Fibroblast of skin of right quadriceps (primary cell): ENCODE results near the gene KRT16.
"Not testable (repeated sequence)": the region's sequence is repeated elsewhere in the genome, so short reads cannot be mapped to it uniquely, and the experiment has no call there.

Source experiments
- DNase-seq: peaks from one replicate; pipeline ENCODE4 v3.0.0-alpha.2; 2013

Gene KRT16

DNA sequence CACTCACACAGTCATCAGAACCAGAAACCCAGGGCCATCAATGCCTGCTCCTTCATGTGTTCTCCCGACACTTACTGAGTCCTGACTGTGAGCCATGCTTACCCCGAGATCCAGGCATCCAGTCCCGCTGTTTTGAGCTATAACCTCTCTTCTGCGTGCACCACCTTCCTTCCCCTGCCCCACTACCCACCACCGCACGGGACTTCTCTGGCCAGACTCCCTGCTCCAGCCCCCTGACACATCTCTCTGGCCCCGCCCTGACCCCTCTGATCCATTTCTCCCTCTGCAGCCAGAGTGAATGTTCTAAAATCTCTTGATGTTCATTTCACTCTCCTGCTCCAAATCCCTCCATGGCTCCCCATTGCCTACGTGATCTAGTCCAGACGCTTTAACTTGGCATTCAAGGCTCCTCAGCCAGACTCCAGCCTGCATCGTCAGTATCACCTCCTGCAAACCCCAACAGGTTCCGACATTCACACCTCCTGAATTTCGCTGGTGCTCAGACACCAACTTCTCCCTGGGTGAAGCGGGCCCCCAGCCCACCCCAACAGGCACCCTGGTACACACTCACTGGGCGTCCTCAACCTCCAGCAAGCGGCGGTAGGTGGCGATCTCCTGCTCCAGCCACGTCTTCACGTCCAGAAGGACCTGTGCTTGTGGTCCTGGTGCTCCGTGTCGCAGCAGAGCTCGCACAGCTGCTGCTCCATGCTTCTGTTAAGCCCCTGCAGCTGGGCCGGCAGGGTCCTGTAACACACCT lies 14.9 kb upstream of the KRT16 start:
- no peak for DNase-seq

DNA sequence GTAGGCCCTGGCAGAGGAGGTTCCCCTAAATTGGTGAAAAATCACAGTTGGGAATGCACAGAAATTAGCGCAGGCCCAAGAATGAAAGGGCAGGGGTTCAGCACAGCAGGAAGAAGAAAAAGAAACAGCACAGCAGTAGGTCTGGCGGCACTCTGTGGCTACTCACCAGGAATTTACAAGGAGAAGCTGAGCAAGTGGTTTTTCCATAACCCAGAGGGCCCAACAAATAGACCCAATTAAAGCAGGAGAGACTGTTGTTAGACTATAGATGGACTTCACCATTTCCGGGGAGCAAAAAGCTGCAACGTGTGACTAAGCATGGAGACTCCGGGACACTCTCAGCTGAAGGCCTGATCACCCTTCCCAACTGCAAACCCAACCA lies 14.3 kb upstream of the KRT16 start:
- not testable (repeated sequence) for DNase-seq

DNA sequence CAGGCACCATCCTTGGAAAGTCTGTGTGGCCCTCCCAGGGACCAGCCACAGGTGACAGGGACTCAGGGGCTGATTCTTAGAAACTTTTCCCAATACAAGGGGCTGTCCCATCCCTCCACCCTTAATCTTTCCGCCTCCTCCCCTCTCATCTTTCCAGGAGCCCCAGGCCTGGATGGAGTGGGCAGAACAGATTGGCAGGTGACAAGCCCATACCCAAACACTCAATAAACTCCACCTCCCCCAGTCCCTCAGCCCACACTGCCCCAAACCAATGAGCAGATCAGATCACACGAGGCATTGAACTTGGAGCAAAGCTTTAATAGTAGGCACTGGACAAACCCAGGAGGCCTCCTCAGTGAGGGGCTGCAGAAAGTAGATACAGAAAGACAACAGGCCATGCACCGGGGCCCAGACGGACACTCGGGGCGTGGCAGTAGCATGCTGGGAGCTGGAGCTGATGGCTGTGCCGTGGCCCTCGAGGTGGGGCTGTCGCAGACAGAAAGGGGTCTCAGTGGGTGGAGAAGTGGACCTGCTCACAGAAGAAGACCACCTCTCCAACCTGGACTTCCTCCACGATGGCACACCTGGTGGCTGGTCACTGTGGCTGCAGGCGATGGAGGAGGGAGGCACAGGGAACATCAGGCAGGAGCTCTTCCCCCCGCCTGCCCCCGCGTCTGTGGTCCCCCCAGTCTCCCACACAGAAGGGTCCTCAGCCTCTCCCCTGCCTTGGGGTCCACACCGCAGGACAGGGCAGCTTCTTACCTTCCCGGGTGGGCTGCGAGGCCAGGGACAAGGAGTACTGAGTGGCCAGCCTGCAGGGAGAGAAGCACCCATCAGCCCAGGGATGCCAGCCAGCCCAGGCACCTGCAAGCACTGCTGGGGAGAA lies 13.7 kb upstream of the KRT16 start:
- DNase-seq, result not testable (repeated sequence)

DNA sequence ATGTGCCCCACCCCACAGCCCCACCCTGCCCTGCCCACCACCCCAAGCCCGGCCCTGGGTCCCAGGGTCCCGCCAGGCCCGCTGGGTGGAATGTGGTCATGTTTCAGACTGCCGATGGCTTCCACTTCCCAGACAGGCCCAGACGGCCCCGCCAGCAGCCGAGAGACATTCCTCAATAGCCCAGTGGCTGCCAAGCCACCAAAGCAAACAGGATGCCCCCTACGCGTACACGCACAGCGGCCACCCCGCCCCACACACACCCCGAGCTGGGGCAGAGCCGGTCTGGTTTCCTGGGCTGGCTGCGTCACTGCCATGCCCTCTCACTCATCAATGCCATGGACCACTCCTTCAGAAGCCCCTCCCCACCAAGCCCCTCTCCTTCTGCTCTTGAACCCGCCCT lies 13.0 kb upstream of the KRT16 start:
- DNase-seq, result no peak

DNA sequence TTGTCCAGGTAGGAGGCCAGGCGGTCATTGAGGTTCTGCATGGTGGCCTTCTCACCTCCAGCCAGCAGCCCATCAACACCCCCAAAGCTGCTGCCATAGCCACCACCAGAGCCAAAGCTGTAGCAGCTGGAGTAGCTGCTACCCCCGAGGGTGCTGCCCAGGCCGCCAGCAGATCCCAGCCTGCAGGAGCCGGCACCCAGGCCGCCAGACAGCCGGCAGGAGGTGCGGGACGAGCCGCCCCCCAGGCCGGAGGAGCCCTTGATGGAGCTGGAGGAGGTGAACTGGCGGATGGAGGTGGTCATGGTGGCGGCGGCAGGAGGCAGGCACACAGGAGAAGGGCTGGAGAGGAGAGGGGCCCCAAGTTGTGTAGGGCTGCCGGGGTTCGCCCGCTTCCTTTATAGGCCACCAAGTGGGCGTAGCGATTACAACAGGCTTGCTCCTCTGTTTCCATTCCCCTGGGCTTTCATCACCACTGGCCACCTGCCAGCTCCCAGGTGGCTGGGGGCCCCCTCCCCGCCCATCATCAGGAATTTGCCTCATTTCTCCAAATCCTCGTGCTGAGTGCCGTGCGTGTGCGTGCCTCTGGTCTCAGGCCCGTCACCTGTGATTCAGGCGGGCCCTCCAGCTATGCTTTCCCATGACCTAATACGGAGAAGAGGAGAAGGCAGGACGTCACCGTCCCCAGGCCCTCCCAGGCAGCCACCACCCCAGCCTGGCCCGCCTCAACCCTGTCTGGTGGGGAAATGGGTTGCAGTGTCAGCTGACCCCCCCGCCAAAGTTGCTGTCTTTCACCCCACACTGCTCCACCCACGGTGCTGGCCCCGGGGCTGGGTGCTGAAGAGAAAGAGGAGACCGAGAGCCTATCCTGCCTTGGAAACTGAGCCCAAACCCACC lies 11.9 kb upstream of the KRT16 start, which contains the start of gene KRT17:
Gene KRT17 (minus strand): TSS at position 368 of the 894 bp plus-strand sequence. CDS start 66 bp downstream, at position 302.
- DNase-seq, result no peak

DNA sequence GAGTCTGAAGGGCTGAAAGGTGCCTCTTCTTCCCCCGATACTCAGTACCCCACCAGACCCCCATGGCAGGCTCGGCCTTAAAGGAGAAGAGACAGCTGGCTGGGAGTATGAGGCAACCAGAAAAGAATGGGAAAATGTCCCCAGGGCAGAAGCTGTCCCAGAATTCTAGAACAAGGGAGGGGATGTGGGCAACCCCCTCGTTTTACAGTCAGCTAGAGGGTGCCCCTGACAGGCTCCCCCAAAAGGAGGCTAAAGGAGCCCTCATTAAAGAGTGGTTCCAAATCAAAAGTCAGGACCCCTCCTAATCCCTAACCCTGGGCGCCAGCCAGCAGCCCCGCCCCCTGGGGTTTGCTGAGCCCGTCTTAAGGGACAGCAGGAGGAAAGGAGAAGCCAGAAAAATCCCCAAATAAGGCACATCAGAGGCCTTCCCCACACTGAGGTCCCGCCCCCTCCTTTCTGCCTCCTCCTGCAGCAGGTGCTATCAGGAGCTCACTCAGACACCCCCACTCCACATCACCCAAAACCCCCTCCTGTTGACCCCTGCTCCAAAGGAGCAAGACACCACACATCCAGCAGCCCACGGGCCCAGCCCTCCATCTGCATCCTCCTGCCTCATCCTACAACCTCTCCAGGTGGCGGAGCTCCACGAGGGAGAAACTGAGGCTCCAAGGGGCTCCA lies 10.8 kb upstream of the KRT16 start:
- not testable (repeated sequence) for DNase-seq

DNA sequence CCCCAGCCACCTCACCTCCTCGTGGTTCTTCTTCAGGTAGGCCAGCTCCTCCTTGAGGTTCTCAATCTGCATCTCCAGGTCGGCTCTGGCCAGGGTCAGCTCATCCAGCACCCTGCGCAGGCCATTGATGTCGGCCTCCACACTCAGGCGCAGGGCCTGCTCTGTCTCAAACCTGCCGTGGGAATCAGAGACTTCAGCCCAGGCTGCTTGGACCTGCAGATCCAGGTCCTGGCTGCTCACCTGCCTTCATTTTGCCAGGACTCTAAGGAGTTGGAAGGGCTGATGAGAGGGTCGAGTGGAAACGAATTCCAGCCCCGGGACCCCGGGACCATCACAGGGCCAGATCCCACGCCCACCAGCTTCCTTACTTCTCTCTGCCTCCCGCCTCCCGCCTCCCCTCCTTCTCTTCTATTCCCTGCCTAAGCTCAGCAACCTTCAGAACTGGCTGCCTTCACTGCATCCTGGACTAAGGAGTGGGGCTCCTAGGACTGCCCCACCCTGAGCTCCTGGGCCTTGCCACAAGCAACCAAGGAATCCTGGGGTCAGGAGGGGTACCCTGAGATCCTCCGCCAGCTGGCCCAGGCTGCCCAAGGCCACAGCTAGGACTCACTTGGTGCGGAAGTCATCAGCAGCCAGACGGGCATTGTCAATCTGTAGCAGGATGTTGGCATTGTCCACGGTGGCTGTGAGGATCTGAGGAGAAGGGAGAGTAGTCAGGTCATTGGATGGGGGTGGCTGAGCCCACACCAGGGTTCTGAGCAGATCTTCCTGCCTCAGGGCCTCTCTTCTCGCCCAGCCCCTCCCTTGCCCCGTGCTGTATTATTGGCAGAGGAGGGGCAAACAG lies 10.0 kb upstream of the KRT16 start:
- DNase-seq, result not testable (repeated sequence)

DNA sequence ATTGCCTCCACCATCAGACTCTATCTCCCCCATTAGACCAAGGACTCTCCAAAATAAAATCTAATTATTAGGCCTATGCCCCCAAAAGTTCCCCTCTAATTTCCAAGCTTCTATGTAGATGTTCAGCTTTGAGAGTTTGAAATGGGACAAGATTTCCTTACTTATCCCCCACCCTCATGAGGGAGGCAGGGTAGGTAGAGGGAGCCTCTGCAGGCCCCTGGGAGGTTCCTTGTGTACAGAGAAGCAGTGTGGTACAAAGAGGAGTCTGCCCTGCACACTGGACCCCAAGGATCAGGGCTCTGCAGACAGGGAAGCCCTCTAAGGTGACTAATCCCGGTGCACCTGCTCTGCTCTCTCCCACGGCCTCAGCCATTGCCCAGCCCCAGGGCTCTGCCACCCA lies 9.3 kb upstream of the KRT16 start:
- DNase-seq, result no peak

DNA sequence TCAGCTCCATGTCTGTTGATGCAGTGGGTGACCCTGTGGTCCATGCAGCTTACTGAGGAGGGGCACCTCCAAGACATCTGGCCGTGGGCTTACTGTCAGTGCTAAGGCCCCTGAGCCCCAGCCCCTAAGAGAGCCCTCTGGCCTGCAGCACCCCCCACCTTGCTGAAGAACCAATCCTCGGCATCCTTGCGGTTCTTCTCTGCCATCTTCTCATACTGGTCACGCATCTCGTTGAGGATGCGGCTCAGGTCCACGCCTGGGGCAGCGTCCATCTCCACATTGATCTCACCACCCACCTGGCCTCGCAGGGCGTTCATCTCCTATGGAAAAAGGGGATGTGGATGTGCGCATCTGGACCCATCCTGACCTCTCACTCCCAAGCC lies 8.9 kb upstream of the KRT16 start:
- DNase-seq, result not testable (repeated sequence)

DNA sequence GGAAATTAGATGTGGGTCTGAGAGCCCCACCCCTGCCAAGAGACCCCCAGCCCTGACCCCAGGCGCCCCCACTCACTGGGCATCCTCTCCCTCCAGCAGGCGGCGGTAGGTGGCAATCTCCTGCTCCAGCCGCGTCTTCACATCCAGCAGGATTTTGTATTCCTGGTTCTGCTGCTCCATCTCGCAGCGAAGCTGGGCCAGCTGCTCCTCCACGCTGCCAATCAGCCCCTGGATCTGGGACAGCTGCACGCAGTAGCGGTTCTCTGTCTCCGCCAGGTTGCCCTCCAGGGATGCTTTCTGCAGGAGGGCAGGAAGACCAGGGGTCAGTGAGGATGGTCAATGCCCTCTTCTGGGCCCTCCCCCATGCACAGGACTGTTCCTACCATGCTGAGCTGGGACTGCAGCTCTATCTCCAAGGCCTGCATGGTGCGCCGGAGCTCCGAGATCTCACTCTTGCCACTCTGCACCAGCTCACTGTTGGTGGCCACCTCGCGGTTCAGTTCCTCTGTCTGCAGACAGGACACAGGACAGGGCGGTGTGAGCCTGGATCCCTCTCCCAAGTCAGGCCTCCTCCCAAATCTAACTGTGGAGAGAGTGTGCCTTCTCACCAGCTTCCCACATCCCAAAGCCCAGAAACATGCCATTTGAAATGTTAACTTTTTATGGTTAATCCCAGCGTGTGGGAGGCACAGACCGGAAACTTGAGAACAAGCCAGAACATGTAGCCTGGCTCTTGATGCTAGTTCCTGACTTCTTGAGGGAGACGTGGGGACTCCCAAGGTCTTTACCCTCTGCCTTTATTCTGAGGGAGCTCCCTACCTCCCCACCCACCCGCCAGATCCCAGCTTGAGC lies 8.2 kb upstream of the KRT16 start:
- peak; percentile 21 for DNase-seq

DNA sequence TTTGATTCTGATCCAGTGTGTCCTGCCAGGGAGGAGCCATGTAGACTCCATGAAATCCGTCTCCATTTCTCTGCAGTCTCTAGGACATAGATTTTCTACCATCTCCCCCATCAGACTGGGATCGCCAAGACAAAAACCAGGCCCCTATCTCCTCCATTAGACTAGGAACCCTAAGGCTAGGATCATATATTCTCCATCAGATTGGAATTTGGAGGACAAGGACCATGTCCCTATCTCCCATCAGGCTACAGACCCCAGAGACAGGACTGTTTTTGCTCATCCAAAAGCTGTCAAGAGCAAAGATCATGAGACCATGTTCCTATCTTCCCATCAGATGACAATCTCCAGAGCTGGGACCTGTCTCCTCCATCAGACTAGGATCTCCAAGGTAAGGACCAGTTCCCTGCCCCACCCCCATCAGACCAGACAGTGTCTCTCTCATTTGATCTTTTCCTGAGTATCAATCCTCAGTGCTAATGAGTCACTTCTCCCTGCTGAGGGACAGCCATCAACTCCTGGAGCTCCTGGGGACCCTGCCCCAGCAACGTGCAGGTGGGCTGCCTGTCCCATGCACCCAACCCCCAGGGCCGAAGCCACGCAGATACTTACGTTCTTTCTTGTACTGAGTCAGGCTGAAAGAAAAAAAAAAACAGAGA lies 7.5 kb upstream of the KRT16 start:
- DNase-seq, result not testable (repeated sequence)

DNA sequence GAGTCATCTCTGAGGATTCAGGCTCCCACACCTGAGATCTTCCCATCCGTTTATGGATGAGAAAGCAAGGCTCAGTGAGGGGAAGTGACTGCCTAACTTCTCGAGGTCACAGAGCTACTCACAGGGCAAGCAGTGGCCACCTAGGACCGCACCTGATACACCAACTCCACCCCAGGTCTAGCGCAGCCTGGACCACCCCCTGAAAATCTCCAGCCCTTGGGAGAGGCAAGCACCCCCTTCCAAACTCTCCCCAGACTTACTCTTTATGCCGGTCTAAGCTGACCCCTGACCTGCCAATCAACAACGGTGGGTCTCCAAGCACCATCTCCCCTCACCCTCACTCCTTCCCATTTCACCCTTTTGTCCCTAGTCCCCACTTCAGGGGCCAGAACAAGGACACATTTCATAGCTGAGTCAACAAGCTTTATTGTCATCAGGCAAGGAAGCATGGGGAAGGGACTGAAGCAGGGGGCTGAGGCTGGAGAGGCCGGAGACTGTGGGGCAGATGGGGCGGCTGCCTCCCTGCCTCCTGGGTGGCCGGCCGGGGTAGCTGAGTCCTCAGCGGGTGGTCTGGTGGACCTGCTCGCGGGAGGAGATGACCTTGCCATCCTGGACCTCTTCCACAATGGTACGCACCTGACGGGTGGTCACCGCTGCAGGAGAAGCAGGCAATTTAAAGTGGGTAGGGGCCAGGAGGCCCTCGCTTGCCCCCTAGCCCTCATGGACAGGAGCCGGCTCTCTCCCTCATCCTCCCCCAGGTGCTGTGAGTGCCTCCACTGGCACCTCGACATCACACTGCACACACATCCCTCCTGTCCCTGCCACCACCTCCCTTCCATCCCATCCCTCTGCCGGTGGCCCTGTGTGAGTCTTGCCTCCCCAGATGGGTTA lies 6.7 kb upstream of the KRT16 start:
- no peak for DNase-seq

DNA sequence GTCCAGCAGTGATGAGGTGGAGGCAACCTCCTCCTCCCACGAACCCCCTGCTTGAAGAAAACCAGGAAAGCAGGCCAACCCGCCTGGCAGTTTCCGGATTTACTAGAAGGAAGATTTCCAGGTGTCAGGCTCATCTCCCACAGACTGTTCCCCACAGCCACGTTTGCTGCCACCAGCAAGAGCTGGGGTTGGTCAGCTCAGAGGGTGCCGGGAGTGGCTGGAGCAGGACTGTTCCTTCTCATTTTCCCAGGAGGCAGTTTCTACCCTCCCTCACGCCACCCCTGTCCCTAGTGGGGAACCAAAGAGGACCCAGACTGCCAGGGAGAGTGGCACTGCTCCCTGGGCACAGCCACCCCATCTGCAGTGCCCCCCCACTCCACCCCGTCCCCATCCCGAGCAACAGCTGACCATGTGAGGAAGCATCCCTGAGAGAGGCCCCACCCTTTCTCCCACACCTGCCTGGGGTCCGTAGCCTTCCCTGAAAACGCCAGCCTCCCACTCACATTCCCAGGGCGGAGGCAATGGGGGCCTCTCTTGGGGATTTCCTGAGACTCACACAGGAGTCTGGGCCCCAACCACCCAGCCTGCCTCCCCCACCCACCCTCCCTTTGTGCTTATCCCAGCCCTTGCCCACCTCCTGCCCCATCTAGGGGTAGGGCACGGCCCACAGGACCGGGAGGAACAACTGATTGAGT lies 5.9 kb upstream of the KRT16 start:
- no peak for DNase-seq

DNA sequence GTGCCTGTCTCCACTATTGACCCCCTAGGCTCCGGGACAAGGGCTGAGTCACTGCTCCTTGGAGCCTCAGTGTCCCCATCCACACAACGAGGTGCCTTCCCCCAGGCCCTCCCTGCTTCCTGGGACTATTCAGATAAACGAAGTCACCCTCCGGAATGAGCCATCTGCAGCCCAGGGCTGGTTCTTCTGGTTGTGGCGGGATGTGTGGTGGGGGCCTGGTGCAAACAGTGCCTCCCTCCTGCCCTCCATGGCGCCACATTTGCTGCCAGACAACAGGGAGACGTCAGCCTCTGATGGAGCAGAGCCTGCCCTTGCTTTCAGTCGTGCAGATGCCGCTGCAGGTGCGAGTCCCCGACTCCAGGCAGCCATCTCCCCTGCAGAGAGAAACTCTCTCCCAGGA lies 5.1 kb upstream of the KRT16 start:
- no peak for DNase-seq

DNA sequence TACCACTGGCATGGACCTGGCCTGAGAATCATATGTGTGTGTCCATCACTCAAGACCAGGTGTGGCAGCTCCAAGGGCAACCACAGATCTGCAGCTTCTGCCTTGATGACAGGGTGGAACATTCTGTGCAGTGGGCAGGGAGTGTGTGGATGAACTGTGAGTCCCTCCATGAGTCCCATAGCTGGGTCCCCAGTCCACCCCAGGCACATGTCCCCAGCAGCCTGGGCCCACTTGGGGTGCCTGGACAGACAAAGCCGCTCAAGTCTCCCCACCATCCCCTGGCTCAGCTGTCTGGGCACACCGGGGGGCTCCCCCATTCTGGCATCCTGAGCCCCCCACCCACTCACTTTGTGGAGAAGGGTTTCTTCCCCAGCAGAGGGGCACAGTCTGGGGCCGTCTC lies 4.6 kb upstream of the KRT16 start:
- no peak for DNase-seq

DNA sequence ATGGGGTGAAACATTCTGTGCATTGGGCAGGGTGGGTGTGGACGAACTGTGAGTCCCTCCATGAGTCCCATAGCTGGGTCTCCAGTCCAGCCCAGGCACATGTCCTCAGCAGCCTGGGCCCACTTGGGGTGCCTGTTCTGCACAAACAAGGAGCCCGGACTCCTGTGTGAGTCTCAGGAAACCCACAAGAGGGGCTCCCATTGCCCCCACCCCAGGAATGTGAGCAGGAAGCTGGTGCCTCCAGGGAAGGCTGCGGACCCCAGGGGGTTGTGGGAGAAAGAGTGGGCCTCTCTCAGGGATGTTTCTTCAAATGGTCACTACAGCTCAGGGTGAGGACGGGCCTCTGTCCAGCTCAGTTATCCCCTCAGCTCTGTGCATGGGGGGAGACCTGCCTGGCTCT lies 3.9 kb upstream of the KRT16 start:
- not testable (repeated sequence) for DNase-seq

DNA sequence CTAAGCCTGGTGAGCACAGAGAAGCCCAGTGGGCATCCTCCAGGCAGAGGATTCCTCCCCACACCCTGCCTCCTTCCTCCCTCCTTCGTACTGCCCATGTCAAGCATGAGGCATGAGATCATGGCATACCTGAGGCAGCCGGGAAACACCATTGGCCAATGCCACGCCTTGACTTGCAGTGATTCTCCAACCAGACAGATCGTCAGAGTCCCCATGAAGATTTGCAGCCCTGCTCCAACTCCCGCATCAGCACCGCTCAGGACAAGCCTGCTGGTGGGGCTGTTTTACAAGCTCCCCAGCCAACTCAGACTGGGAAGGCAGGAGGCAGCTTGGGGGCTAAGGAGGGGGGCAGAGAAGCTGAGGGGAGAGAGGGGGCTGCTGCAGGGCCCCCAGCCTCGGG lies 2.9 kb upstream of the KRT16 start:
- no peak for DNase-seq

DNA sequence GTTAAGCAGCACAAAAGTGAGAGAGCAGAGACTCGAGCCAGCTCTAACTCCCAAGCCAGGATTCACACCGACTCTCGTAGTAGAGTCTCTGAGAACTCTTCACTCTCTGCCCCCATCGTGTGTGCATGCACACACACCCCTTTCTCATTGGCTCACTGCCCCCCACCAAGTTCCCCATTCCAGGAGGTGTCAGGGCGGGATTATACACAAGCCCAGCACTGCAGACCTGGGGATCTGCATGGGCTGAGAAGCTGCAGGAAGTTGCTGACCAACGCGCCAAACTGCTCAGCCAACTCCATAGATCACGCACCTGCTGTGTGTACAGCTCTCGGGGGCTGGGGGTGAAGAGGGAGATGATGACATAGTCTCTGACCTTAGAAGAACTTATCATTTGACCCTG lies 2.2 kb upstream of the KRT16 start:
- not testable (repeated sequence) for DNase-seq
